OCI-LY1 (cell line): ENCODE data around the gene CHN2.

Experiments
- H2AFZ ChIP-seq: fragments of 200-600 bp; sonication (generic), shearing (Covaris generic); 2 replicates; pipeline ENCODE4 v1.6.0; 2014; ENCODE audit warnings: antibody characterized with exemption, mild to moderate bottlenecking, low read length
- H3F3A ChIP-seq: fragments of 200-600 bp; sonication (generic), shearing (Covaris generic); 2 replicates; pipeline ENCODE4 v1.6.0; 2014; ENCODE audit warnings: mild to moderate bottlenecking, antibody characterized with exemption, low read length, moderate library complexity; ENCODE audit not compliant: insufficient read depth
- H3K27ac ChIP-seq: fragments of 200-600 bp; sonication (generic); 2 replicates; pipeline ENCODE4 v1.5.1; 2014; ENCODE audit warnings: low read length, mixed run types, mild to moderate bottlenecking, low read depth; ENCODE audit not compliant: poor library complexity, severe bottlenecking
- H3K27me3 ChIP-seq: fragments of 200-600 bp; sonication (generic); 2 replicates; pipeline ENCODE4 v1.6.0; 2014; ENCODE audit warnings: antibody characterized with exemption, mild to moderate bottlenecking, low read length, moderate library complexity; ENCODE audit not compliant: insufficient read depth
- H3K36me3 ChIP-seq: fragments of 200-600 bp; sonication (generic); 2 replicates; pipeline ENCODE4 v1.6.1; 2014; ENCODE audit warnings: mild to moderate bottlenecking, antibody characterized with exemption, low read length, moderate library complexity, mixed read lengths; ENCODE audit not compliant: insufficient read depth
- H3K4me1 ChIP-seq: fragments of 200-600 bp; sonication (generic); 2 replicates; pipeline ENCODE4 v1.5.1; 2014; ENCODE audit warnings: mild to moderate bottlenecking, low read length, moderate library complexity; ENCODE audit not compliant: insufficient read depth, severe bottlenecking
- H3K4me2 ChIP-seq: fragments of 200-600 bp; sonication (generic), shearing (Covaris generic); 2 replicates; pipeline ENCODE4 v1.6.1; 2014; ENCODE audit warnings: low read length
- H3K4me3 ChIP-seq: fragments of 200-600 bp; sonication (generic); 2 replicates; pipeline ENCODE4 v1.5.1; 2014; ENCODE audit warnings: low read length, low read depth, mild to moderate bottlenecking, mixed read lengths; ENCODE audit not compliant: poor library complexity, severe bottlenecking
- H3K79me2 ChIP-seq: fragments of 200-600 bp; shearing (Covaris generic); 2 replicates; pipeline ENCODE4 v1.6.1; 2016; ENCODE audit warnings: mixed run types, low read length, mixed read lengths; ENCODE audit not compliant: insufficient read depth
- H3K9ac ChIP-seq: fragments of 200-600 bp; sonication (generic), shearing (Covaris generic); 2 replicates; pipeline ENCODE4 v1.6.1; 2014; ENCODE audit warnings: mild to moderate bottlenecking, low read length, mixed read lengths
- H3K9me2 ChIP-seq: fragments of 200-600 bp; sonication (generic), shearing (Covaris generic); 2 replicates; pipeline ENCODE4 v1.6.1; 2014; ENCODE audit warnings: low read depth, mild to moderate bottlenecking, low read length, mixed read lengths
- H3K9me3 ChIP-seq: fragments of 200-600 bp; shearing (Covaris generic); 2 replicates; pipeline ENCODE4 v1.6.1; 2014; ENCODE audit warnings: low read length, mixed read lengths
- H4K20me1 ChIP-seq: fragments of 200-600 bp; sonication (generic), shearing (Covaris generic); 2 replicates; pipeline ENCODE4 v1.6.0; 2016; ENCODE audit warnings: mild to moderate bottlenecking, low read length; ENCODE audit not compliant: insufficient read depth
- EZH2 ChIP-seq: fragments of 200-600 bp; sonication (generic), shearing (Covaris generic); IDR thresholded peaks from 2 replicates; pipeline ENCODE4 v1.8.0; 2017; ENCODE audit warnings: borderline replicate concordance, mixed run types, mild to moderate bottlenecking, antibody characterized with exemption, low read length, moderate library complexity, mixed read lengths
- TF ChIP-seq, protein P1 (sequence below): fragments of 200-600 bp; sonication (generic), shearing (Covaris generic); IDR thresholded peaks from 2 replicates; pipeline ENCODE4 v1.5.1; 2017; ENCODE audit warnings: mild to moderate bottlenecking, antibody characterized with exemption, low read length, moderate library complexity, mixed read lengths

The CHN2 gene

DNA sequence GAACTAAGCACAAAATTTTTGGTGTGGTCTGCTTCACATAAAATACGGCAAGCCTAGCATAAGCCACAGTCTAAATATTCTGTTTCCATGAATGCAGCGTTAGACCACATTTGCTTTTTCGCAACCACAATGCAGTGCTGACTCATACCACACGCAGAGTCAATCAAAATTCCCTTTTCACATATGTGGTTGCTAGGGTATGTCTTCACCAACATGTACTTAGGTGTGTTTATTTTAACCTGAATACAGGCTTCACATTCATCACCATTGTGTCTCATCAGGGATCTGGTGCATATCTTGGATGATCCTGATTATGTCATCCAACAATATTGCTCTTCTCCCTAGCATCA lies 90.8 kb downstream of the CHN2 start:
- Histone ChIP-seq H3K4me2 (no peak overlapping the region), H3K27ac (no peak overlapping the region), H2AFZ (no peak overlapping the region), H3K4me3 (no peak overlapping the region), H3F3A (no peaks in the 10 kb centered on the region), H3K79me2 (no peaks in the 10 kb centered on the region), H3K27me3 (no peaks in the 10 kb centered on the region; the same call in 1 of the 2 replicates), H3K36me3 (no peaks in the 10 kb centered on the region), H3K9me2 (no peaks in the 10 kb centered on the region), H3K9ac (no peak overlapping the region), H3K4me1 (no peaks in the 10 kb centered on the region), H4K20me1 (no peaks in the 10 kb centered on the region), H3K9me3 (no peaks in the 10 kb centered on the region)
- no peak for TF ChIP-seq EZH2
- TF ChIP-seq, protein P1, sequence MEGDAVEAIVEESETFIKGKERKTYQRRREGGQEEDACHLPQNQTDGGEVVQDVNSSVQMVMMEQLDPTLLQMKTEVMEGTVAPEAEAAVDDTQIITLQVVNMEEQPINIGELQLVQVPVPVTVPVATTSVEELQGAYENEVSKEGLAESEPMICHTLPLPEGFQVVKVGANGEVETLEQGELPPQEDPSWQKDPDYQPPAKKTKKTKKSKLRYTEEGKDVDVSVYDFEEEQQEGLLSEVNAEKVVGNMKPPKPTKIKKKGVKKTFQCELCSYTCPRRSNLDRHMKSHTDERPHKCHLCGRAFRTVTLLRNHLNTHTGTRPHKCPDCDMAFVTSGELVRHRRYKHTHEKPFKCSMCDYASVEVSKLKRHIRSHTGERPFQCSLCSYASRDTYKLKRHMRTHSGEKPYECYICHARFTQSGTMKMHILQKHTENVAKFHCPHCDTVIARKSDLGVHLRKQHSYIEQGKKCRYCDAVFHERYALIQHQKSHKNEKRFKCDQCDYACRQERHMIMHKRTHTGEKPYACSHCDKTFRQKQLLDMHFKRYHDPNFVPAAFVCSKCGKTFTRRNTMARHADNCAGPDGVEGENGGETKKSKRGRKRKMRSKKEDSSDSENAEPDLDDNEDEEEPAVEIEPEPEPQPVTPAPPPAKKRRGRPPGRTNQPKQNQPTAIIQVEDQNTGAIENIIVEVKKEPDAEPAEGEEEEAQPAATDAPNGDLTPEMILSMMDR: no peak

DNA sequence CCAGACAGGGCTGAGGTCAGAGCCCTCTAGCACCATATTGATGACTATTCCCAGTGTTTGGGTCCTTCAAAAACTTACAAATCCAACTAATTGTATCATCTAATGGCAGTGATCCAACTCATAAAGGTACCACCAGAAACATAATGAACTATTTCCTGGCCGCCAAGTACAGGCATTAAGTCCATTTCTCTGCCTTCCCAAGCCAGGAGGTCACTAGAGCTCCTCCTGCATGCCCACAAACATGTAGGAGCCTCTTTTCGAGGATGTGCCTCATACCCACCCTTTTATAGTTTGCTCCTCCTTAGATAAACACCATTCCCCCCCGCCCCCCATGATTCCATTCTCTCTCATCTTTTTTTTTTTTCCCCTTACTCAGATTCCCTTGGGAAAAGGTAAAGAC lies 91.3 kb downstream of the CHN2 start:
- Histone ChIP-seq H3K9ac (no peak overlapping the region), H3F3A (no peaks in the 10 kb centered on the region), H3K9me2 (no peaks in the 10 kb centered on the region), H3K4me2 (no peak overlapping the region), H3K27ac (no peak overlapping the region), H3K4me1 (no peaks in the 10 kb centered on the region), H2AFZ (no peak overlapping the region), H4K20me1 (no peaks in the 10 kb centered on the region), H3K36me3 (no peaks in the 10 kb centered on the region), H3K79me2 (no peaks in the 10 kb centered on the region), H3K27me3 (no peaks in the 10 kb centered on the region; the same call in 1 of the 2 replicates), H3K4me3 (no peak overlapping the region), H3K9me3 (no peaks in the 10 kb centered on the region)
- no peak for TF ChIP-seq EZH2
- TF ChIP-seq, protein P1: no peak

DNA sequence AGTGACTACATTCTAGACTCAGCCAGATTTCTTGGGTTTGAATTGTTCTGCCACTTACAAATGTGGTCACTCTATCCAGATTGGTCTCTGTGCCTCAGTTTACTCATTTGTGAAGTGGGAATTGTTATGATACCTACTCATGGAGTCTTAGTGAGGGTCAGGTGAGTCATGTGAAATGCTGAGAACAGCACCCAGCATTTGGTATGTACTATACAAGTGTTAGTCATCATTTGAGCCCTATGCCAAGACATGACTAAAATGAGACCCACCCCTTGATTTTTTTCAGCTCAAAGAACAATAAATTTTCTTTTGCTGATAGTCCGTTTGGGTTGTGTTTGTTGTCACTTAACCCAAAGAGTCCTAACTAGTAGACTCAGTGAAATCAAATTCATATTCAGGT lies 92.8 kb downstream of the CHN2 start:
- TF ChIP-seq, protein P1: no peak
- TF ChIP-seq EZH2: no peak
- no peaks in the 10 kb centered on the region for H3F3A ChIP-seq
- H4K20me1 ChIP-seq: no peaks in the 10 kb centered on the region
- H3K9me3 ChIP-seq: no peaks in the 10 kb centered on the region
- no peaks in the 10 kb centered on the region for H3K27me3 ChIP-seq
- H3K9me2 ChIP-seq: no peaks in the 10 kb centered on the region
- H2AFZ ChIP-seq: no peak overlapping the region
- no peak overlapping the region for H3K9ac ChIP-seq
- H3K4me3 ChIP-seq: no peak overlapping the region
- no peak overlapping the region for H3K4me2 ChIP-seq
- no peaks in the 10 kb centered on the region for H3K36me3 ChIP-seq
- no peaks in the 10 kb centered on the region for H3K4me1 ChIP-seq
- H3K27ac ChIP-seq: no peak overlapping the region
- H3K79me2 ChIP-seq: no peaks in the 10 kb centered on the region
